Globus pallidus (tissue), 1 donor: ENCODE measurements around the gene CCDC179.

Source experiments
- DNase-seq: peaks from one replicate; pipeline ENCODE4 v3.0.0-alpha.2; 2015; ENCODE audit warnings: low spot score

CCDC179 gene

GRCh38 chr11:22807855-22808570 lies 52.3 kb downstream of the CCDC179 start:
- DNase-seq = no peak

- no peak for DNase-seq
Observed at GRCh38 chr11:22807391-22807790, 52.9 kb downstream of the CCDC179 start.

- no peak for DNase-seq
Observed at GRCh38 chr11:22802861-22803260, 57.4 kb downstream of the CCDC179 start.

GRCh38 chr11:22800482-22800881 lies 59.8 kb downstream of the CCDC179 start:
- DNase-seq = no peak

- no peak for DNase-seq
Observed at GRCh38 chr11:22798901-22799300, 61.4 kb downstream of the CCDC179 start.

- peak; percentile 65 for DNase-seq
Observed at GRCh38 chr11:22797047-22797446, 63.2 kb downstream of the CCDC179 start.
